Spleen (tissue), 11 donors: ENCODE results near the gene MGAT4A. TPM values are rescaled to one million over a fixed set of nuclear protein-coding genes. Genes with fewer than 3 reads are reported as not detected.

Source experiments
- DNase-seq: peaks from one replicate; pipeline ENCODE4 v3.0.0-alpha.2; 2020
- H3K27ac ChIP-seq, 8 donors: fragments of 200-600 bp; sonication (generic) in 7 of 8; 1 replicate in 4 of 8; 2 replicates in 4 of 8; pipeline versions ENCODE4 v1.5.0 to v1.8.0; 2016 to 2021; ENCODE audit warnings: inconsistent platforms in 4 of 8, mild to moderate bottlenecking in 4 of 8, moderate library complexity in 1 of 8
- H3K27me3 ChIP-seq, 7 donors: fragments of 200-600 bp; sonication (generic) in 6 of 7; replicated peaks in 1 of 7; 1 replicate in 4 of 7; 2 replicates in 3 of 7; pipeline versions ENCODE4 v1.5.0 to v1.8.0; 2016 to 2021; ENCODE audit warnings: inconsistent platforms in 3 of 7, mild to moderate bottlenecking in 1 of 7
- H3K36me3 ChIP-seq, 6 donors: fragments of 200-600 bp; sonication (generic) in 5 of 6; 1 replicate in 4 of 6; 2 replicates in 2 of 6; pipeline versions ENCODE4 v1.5.0 to v1.8.0; 2016 to 2021; ENCODE audit warnings: inconsistent platforms in 2 of 6
- H3K4me1 ChIP-seq, 6 donors: fragments of 200-600 bp; sonication (generic) in 5 of 6; 1 replicate in 3 of 6; 2 replicates in 3 of 6; pipeline versions ENCODE4 v1.5.0 to v1.8.0; 2016 to 2021; ENCODE audit warnings: inconsistent platforms in 3 of 6
- H3K4me3 ChIP-seq, 8 donors: fragments of 200-600 bp; sonication (generic) in 7 of 8; 1 replicate in 4 of 8; 2 replicates in 4 of 8; pipeline versions ENCODE4 v1.5.0 to v1.8.0; 2016 to 2021; ENCODE audit warnings: inconsistent platforms in 4 of 8, mild to moderate bottlenecking in 4 of 8, moderate library complexity in 2 of 8
- H3K9me3 ChIP-seq, 8 donors: fragments of 200-600 bp; sonication (generic) in 7 of 8; 1 replicate in 4 of 8; 2 replicates in 4 of 8; pipeline versions ENCODE4 v1.5.0 to v1.8.0; 2016 to 2021; ENCODE audit warnings: inconsistent platforms in 4 of 8
- CTCF ChIP-seq, 11 experiments: fragments of 200-600 bp in 7 of 11; fragments of 450-650 bp in 4 of 11; sonication (generic) in 4 of 11; IDR thresholded peaks in 8 of 11; conservative IDR thresholded peaks in 3 of 11; 1 replicate in 7 of 11; 2 replicates in 4 of 11; pipeline versions ENCODE4 v1.4.0 to v1.8.0; 2016 to 2021; ENCODE audit warnings: antibody characterized with exemption in 11 of 11, inconsistent platforms in 4 of 11, mild to moderate bottlenecking in 1 of 11
- POLR2A ChIP-seq, 3 donors: fragments of 450-650 bp; IDR thresholded peaks; one replicate each; pipeline ENCODE4 v1.5.1; 2017; ENCODE audit warnings: antibody characterized with exemption in 3 of 3, mild to moderate bottlenecking in 1 of 3
- POLR2AphosphoS5 ChIP-seq, 3 donors: sonication (generic); formaldehyde crosslinking; IDR thresholded peaks; one replicate each; pipeline ENCODE4 v1.5.1; 2017; ENCODE audit warnings: antibody characterized with exemption in 3 of 3
- WGBS, 5 donors: extraction: QIAGEN DNeasy Blood & Tissue Kit in 3 of 5; methylation state at CpG; one replicate each; pipeline versions ENCODE4 v1.1.5 to v1.1.7; 2013 to 2018; 5-methylcytosine and 5-hydroxymethylcytosine counted together
- intact Hi-C: fragments of 100-400 bp; cut with DNase I; formaldehyde crosslinking; loops from one replicate; pipeline ENCODE4 v1.15.0; 2023; ENCODE audit warnings: low total_unique reads
- polyA plus RNA-seq, 3 donors: library from polyadenylated mRNA; stranded (reverse); fragments of 200-250 nt; gene quantifications; one replicate each; pipeline ENCODE4 v1.2.1, GENCODE V29; 2013
- total RNA-seq, 7 donors: library from RNA; depleted of rRNA in 3 of 7; stranded (reverse); fragments of >200 nt in 3 of 7; fragmentation: NEBNext Ultra II Directional in 4 of 7; extraction: Animal tissue kit (Norgen Biotek cat#: 25700) in 4 of 7; gene quantifications; one replicate each; pipeline versions ENCODE4 v1.1.0 to v1.2.1, GENCODE V29; 2016 to 2021
- donor health status: healthy with polysubstance abuse.
- donor health status: DM: no; HTN: no; CAD: no; lungs with moderate emphysema.
- donor health status: DM: no; HTN: no; CAD: no.
- donor health status: Bipolar disorder and iron deficiency.
- donor health status: healthy.
- donor health status: DM: no; HTN: no; CAD: no.
- donor health status: DM: yes; HTN: yes; CAD: no.

Gene MGAT4A
- total and polyA plus RNA-seq, 10 donors: 5.7 to 45.9 (median 31.5) TPM

GRCh38 chr2:98771264-98771663, 40.3 kb upstream of the MGAT4A start:
- TF ChIP-seq POLR2A (IDR thresholded peaks at IDR 0.05) (no peak), POLR2AphosphoS5 (IDR thresholded peaks at IDR 0.05) (no peak), CTCF (IDR thresholded peaks at IDR 0.05 in 8 of 11, conservative IDR thresholded peaks at IDR 0.05 in 3 of 11) (no peak)
- Histone ChIP-seq H3K27me3 (no peaks in the 10 kb centered on the region), H3K9me3 (no peaks in the 10 kb centered on the region), H3K4me3 (peak overlapping the region in 3 of 8 donors; percentile 1 to 56 (median 26)), H3K27ac (peak overlapping the region; percentile 14 to 86 (median 76)), H3K36me3 (no peaks in the 10 kb centered on the region), H3K4me1 (peaks cover 10 to 61% (median 32%) of the 10 kb centered on the region in 6 donors)
- intact Hi-C loops: no loop called here
- WGBS, 5 donors: 80 to 94% (median 86%) methylated on average over 2 of the region's 2 CpGs
- no peak for DNase-seq

GRCh38 chr2:98769784-98770183, 38.9 kb upstream of the MGAT4A start:
- H3K36me3 ChIP-seq: no peaks in the 10 kb centered on the region
- H3K27ac ChIP-seq: peak overlapping the region in 7 of 8 donors; percentile 5 to 86 (median 41)
- 57 to 74% (median 61%) methylated on average over 14 of the region's 14 CpGs for WGBS, 5 donors
- peak; percentile 72 for DNase-seq
- H3K27me3 ChIP-seq: no peaks in the 10 kb centered on the region
- no peaks in the 10 kb centered on the region for H3K9me3 ChIP-seq
- TF ChIP-seq CTCF (IDR thresholded peaks at IDR 0.05 in 8 of 11, conservative IDR thresholded peaks at IDR 0.05 in 3 of 11): no peak
- peaks cover 11 to 76% (median 38%) of the 10 kb centered on the region in 6 donors for H3K4me1 ChIP-seq
- intact Hi-C loops: no loop called here
- H3K4me3 ChIP-seq: peak overlapping the region in 1 of 8 donors; percentile 56

DNA sequence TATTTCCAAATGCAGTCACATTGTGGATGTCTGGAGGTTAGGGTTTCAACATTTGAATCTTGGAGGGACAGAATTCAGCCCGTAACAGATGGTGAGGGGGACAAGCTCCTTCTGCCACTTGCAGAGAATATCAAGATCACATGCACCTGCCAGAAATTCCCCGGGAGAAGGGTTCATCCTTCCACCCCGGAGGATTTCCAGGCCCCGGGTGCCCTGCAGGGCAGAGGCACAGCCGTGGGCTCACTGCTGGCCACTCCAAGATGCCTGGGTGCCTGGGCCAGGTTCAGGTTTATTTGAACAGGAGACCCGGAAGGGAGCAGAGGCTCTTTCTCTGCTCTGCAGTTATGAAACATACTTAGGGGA, 38.2 kb upstream of the MGAT4A start:
- Histone ChIP-seq H3K27me3 (no peaks in the 10 kb centered on the region), H3K4me3 (no peak overlapping the region), H3K4me1 (peaks cover 16 to 83% (median 44%) of the 10 kb centered on the region in 6 donors), H3K36me3 (no peaks in the 10 kb centered on the region), H3K9me3 (no peaks in the 10 kb centered on the region), H3K27ac (peak overlapping the region in 5 of 8 donors; percentile 10 to 86 (median 41))
- WGBS, 5 donors: 78 to 91% (median 87%) methylated on average over 3 to 6 of the region's 6 CpGs
- DNase-seq: peak; percentile 67
- TF ChIP-seq POLR2AphosphoS5 (IDR thresholded peaks at IDR 0.05): no peak
- intact Hi-C loops: no loop called here

DNA sequence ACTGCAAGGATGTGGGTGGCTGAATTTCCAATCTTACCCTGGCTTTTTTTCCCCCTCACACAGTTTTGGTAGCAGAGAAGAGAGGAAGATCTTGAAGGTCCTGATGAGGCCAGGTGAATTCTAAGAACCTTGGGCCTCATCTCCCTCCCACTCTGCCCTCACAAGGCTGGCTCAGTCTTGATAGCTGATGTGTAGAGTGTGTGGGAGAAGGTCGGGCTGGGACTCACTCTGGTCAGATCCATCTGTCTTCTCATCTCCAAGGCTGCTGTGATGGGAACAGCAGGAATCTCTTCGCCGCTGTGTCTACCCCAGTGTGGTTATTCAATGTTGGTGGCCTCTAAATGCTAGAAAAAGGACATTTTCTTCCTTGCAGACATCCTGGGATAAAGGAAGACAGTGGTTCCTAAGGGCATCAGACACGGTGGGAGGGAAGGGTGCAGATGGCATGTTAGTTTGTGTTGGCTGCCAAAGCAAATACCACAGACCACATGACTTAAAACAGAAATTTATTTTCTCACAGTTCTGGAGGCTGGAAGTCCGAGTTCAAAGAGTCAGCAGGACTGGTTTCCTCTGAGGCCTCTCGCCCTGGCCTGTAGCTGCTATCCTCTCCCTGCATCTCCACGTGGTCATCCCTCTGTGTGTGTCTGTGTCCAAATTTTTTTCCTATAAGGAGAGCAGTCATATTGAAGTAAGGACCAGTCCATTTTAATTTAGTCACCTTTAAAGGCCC, 37.6 kb upstream of the MGAT4A start:
- Histone ChIP-seq H3K4me1 (peaks cover 19 to 84% (median 50%) of the 10 kb centered on the region in 6 donors), H3K27me3 (no peaks in the 10 kb centered on the region), H3K36me3 (no peaks in the 10 kb centered on the region), H3K27ac (peak overlapping the region in 5 of 8 donors; percentile 21 to 86 (median 41)), H3K4me3 (no peak overlapping the region), H3K9me3 (no peaks in the 10 kb centered on the region)
- 42 to 58% (median 52%) methylated on average over 7 of the region's 7 CpGs for WGBS, 5 donors
- intact Hi-C loops: no loop called here
- no peak for TF ChIP-seq CTCF (IDR thresholded peaks at IDR 0.05 in 8 of 11, conservative IDR thresholded peaks at IDR 0.05 in 3 of 11)
- no peak for TF ChIP-seq POLR2A (IDR thresholded peaks at IDR 0.05)
- TF ChIP-seq POLR2AphosphoS5 (IDR thresholded peaks at IDR 0.05): no peak
- DNase-seq: no peak
